ENCODE measurements around the gene PKP4. TPM values are rescaled to one million over a fixed set of nuclear protein-coding genes. Genes with fewer than 3 reads are reported as not detected.
"Not testable (repeated sequence)": the region's sequence is repeated elsewhere in the genome, so short reads cannot be mapped to it uniquely, and the experiment has no call there.

PKP4 gene
- total and polyA plus RNA-seq, 2 experiments from 2014 or later = 7.6 to 32.2 TPM

- TF ChIP-seq EZH2phosphoT487 (IDR thresholded peaks at IDR 0.05; ENCODE audit: insufficient read depth, low read depth) (no peak), EZH2 (IDR thresholded peaks at IDR 0.05; ENCODE audit: insufficient read depth, poor library complexity, severe bottlenecking) (no peak)
- no peak overlapping the region for H2AFZ ChIP-seq
- H3K4me3 ChIP-seq = no peak overlapping the region
- no peaks in the 10 kb centered on the region for H3K4me1 ChIP-seq (ENCODE audit: insufficient read depth)
- H3K27ac ChIP-seq = no peak overlapping the region
- no peaks in the 10 kb centered on the region for H3K36me3 ChIP-seq (ENCODE audit: low read depth)
- in situ Hi-C loops (cut with MboI) = no loop called here
- H4K20me1 ChIP-seq (ENCODE audit: insufficient read depth) = no peaks in the 10 kb centered on the region
- WGBS, 2 experiments (ENCODE audit: low coverage in 1 of 2, low lambda C conversion rate in 2 of 2, missing lambda C conversion rate in 2 of 2) = 57 to 64% methylated on average over 3 of the region's 3 CpGs
- H3K9ac ChIP-seq = no peak overlapping the region
- H3K9me2 ChIP-seq (ENCODE audit: insufficient read depth) = no peaks in the 10 kb centered on the region
- no peaks in the 10 kb centered on the region for H3K79me2 ChIP-seq (ENCODE audit: insufficient read depth)
- H3K4me2 ChIP-seq (ENCODE audit: unreplicated experiment) = no peak overlapping the region
- DNase-seq = no peak
- peaks cover 2% of the 10 kb centered on the region for H3K27me3 ChIP-seq (replicated peaks; ENCODE audit: insufficient read depth)
- no peaks in the 10 kb centered on the region for H3F3A ChIP-seq (ENCODE audit: insufficient read depth)
- H3K9me3 ChIP-seq (ENCODE audit: low read depth) = no peaks in the 10 kb centered on the region
These were observed 244.3 kb downstream of the PKP4 start for GRCh38 chr2:158701101-158701500.

- TF ChIP-seq EZH2phosphoT487 (IDR thresholded peaks at IDR 0.05; ENCODE audit: insufficient read depth, low read depth) (no peak), EZH2 (IDR thresholded peaks at IDR 0.05; ENCODE audit: insufficient read depth, poor library complexity, severe bottlenecking) (no peak)
- H3K4me1 ChIP-seq (ENCODE audit: insufficient read depth) = no peaks in the 10 kb centered on the region
- H3K4me3 ChIP-seq = no peak overlapping the region
- no peaks in the 10 kb centered on the region for H3K9me2 ChIP-seq (ENCODE audit: insufficient read depth)
- WGBS, 2 experiments (ENCODE audit: low coverage in 1 of 2, low lambda C conversion rate in 2 of 2, missing lambda C conversion rate in 2 of 2) = 70% methylated on average over 9 of the region's 9 CpGs
- H3K4me2 ChIP-seq (ENCODE audit: unreplicated experiment) = no peak overlapping the region
- no peak overlapping the region for H3K9ac ChIP-seq
- H3F3A ChIP-seq (ENCODE audit: insufficient read depth) = no peaks in the 10 kb centered on the region
- no peak overlapping the region for H2AFZ ChIP-seq
- H3K27me3 ChIP-seq (replicated peaks; ENCODE audit: insufficient read depth) = peaks cover 3% of the 10 kb centered on the region
- in situ Hi-C loops (cut with MboI) = no loop called here
- H3K27ac ChIP-seq = no peak overlapping the region
- H4K20me1 ChIP-seq (ENCODE audit: insufficient read depth) = no peaks in the 10 kb centered on the region
- no peaks in the 10 kb centered on the region for H3K79me2 ChIP-seq (ENCODE audit: insufficient read depth)
- no peaks in the 10 kb centered on the region for H3K9me3 ChIP-seq (ENCODE audit: low read depth)
- H3K36me3 ChIP-seq (ENCODE audit: low read depth) = no peaks in the 10 kb centered on the region
- DNase-seq = no peak
These were observed 246.0 kb downstream of the PKP4 start for GRCh38 chr2:158702740-158703139.

- H2AFZ ChIP-seq; H3K4me1 ChIP-seq (ENCODE audit: insufficient read depth); H3K9ac ChIP-seq; H3K27me3 ChIP-seq (replicated peaks; ENCODE audit: insufficient read depth); H3K9me2 ChIP-seq (ENCODE audit: insufficient read depth); H3K36me3 ChIP-seq (ENCODE audit: low read depth); DNase-seq; H3K27ac ChIP-seq; H3F3A ChIP-seq (ENCODE audit: insufficient read depth); H3K79me2 ChIP-seq (ENCODE audit: insufficient read depth); in situ Hi-C loops (cut with MboI); H3K4me2 ChIP-seq (ENCODE audit: unreplicated experiment); H3K9me3 ChIP-seq (ENCODE audit: low read depth); H4K20me1 ChIP-seq (ENCODE audit: insufficient read depth); H3K4me3 ChIP-seq: not testable (repeated sequence)
- 44 to 50% methylated on average over 8 of the region's 8 CpGs for WGBS, 2 experiments (ENCODE audit: low coverage in 1 of 2, low lambda C conversion rate in 2 of 2, missing lambda C conversion rate in 2 of 2)
These were observed 248.1 kb downstream of the PKP4 start for GRCh38 chr2:158704724-158705465.

- H3K4me3 ChIP-seq = no peak overlapping the region
- no peaks in the 10 kb centered on the region for H3K36me3 ChIP-seq (ENCODE audit: low read depth)
- no peak overlapping the region for H2AFZ ChIP-seq
- H3K27ac ChIP-seq = no peak overlapping the region
- WGBS, 2 experiments (ENCODE audit: low coverage in 1 of 2, low lambda C conversion rate in 2 of 2, missing lambda C conversion rate in 2 of 2) = 60 to 69% methylated on average over 5 of the region's 5 CpGs
- no peak overlapping the region for H3K9ac ChIP-seq
- no peak for TF ChIP-seq EZH2 (IDR thresholded peaks at IDR 0.05; ENCODE audit: insufficient read depth, poor library complexity, severe bottlenecking)
- no peak for TF ChIP-seq EZH2phosphoT487 (IDR thresholded peaks at IDR 0.05; ENCODE audit: insufficient read depth, low read depth)
- no peaks in the 10 kb centered on the region for H3K4me1 ChIP-seq (ENCODE audit: insufficient read depth)
- H4K20me1 ChIP-seq (ENCODE audit: insufficient read depth) = no peaks in the 10 kb centered on the region
- H3K9me2 ChIP-seq (ENCODE audit: insufficient read depth) = no peaks in the 10 kb centered on the region
- H3K9me3 ChIP-seq (ENCODE audit: low read depth) = no peaks in the 10 kb centered on the region
- no peaks in the 10 kb centered on the region for H3K27me3 ChIP-seq (replicated peaks; ENCODE audit: insufficient read depth)
- in situ Hi-C loops (cut with MboI) = no loop called here
- no peak overlapping the region for H3K4me2 ChIP-seq (ENCODE audit: unreplicated experiment)
- H3F3A ChIP-seq (ENCODE audit: insufficient read depth) = no peaks in the 10 kb centered on the region
- no peaks in the 10 kb centered on the region for H3K79me2 ChIP-seq (ENCODE audit: insufficient read depth)
- DNase-seq = no peak
These were observed 256.2 kb downstream of the PKP4 start for GRCh38 chr2:158712791-158713522.

All from GM23248 (cell line).